Stomach (tissue), 9 donors: Measurements from ENCODE around the gene KNOP1. TPM values are rescaled to one million over a fixed set of nuclear protein-coding genes. Genes with fewer than 3 reads are reported as not detected.

Experiments used
- DNase-seq, 2 donors: peaks; one replicate each; pipeline versions ENCODE4 v3.0.0 to v3.0.0-alpha.2; 2013 to 2019
- H3K27ac ChIP-seq, 5 donors: fragments of 200-600 bp in 4 of 5; sonication (generic) in 4 of 5; one replicate each; pipeline ENCODE4 v1.5.1; 2013 to 2019; ENCODE audit warnings: mild to moderate bottlenecking in 1 of 5, moderate library complexity in 1 of 5
- H3K27me3 ChIP-seq, 3 donors: fragments of 200-600 bp; sonication (generic); one replicate each; pipeline ENCODE4 v1.5.1; 2017 to 2019; ENCODE audit warnings: mixed run types in 1 of 3
- H3K36me3 ChIP-seq, 4 donors: fragments of 200-600 bp; sonication (generic); 1 replicate in 3 of 4; 2 replicates in 1 of 4; pipeline ENCODE4 v1.5.1; 2016 to 2019
- H3K4me1 ChIP-seq, 4 donors: fragments of 200-600 bp; sonication (generic); one replicate each; pipeline ENCODE4 v1.5.1; 2016 to 2019
- H3K4me3 ChIP-seq, 4 donors: fragments of 200-600 bp; sonication (generic) in 3 of 4; one replicate each; pipeline ENCODE4 v1.5.1; 2016 to 2019; ENCODE audit warnings: mild to moderate bottlenecking in 1 of 4
- H3K9me3 ChIP-seq, 4 donors: fragments of 200-600 bp; sonication (generic); one replicate each; pipeline ENCODE4 v1.5.1; 2016 to 2019
- EP300 ChIP-seq: sonication (generic); formaldehyde crosslinking; IDR thresholded peaks from one replicate; pipeline ENCODE4 v1.6.1; 2017; ENCODE audit warnings: antibody characterized with exemption
- POLR2A ChIP-seq, 4 donors: fragments of 450-650 bp; IDR thresholded peaks; one replicate each; pipeline ENCODE4 v1.6.1; 2016; ENCODE audit warnings: antibody characterized with exemption in 4 of 4, control low read depth in 2 of 4, mild to moderate bottlenecking in 1 of 4, moderate library complexity in 1 of 4
- POLR2AphosphoS5 ChIP-seq, 3 donors: sonication (generic); formaldehyde crosslinking; IDR thresholded peaks; one replicate each; pipeline ENCODE4 v1.6.1; 2016; ENCODE audit warnings: antibody characterized with exemption in 3 of 3
- WGBS, 5 donors: extraction: QIAGEN DNeasy Blood & Tissue Kit in 3 of 5; methylation state at CpG; one replicate each; pipeline versions ENCODE4 v1.1.5 to v1.1.7; 2013 to 2018; 5-methylcytosine and 5-hydroxymethylcytosine counted together
- intact Hi-C: fragments of 100-400 bp; cut with DNase I; formaldehyde crosslinking; loops from one replicate; pipeline ENCODE4 v1.15.1; 2023; ENCODE audit warnings: low total_unique reads
- polyA plus RNA-seq, 3 donors: library from polyadenylated mRNA; stranded (reverse); fragments of 200-250 nt; gene quantifications; one replicate each; pipeline ENCODE4 v1.2.3, GENCODE V29; 2013
- total RNA-seq, 5 donors: library from RNA; depleted of rRNA; stranded (reverse); fragments of >200 nt; gene quantifications; one replicate each; pipeline versions ENCODE4 v1.1.0 to v1.2.3, GENCODE V29; 2014 to 2016
- TF ChIP-seq, protein P1 (sequence below), 7 experiments: fragments of 450-650 bp in 4 of 7; fragments of 200-600 bp in 3 of 7; sonication (generic) in 3 of 7; IDR thresholded peaks; one replicate each; pipeline ENCODE4 v1.5.1; 2016 to 2019; ENCODE audit warnings: antibody characterized with exemption in 7 of 7, control low read depth in 2 of 7, mild to moderate bottlenecking in 1 of 7
- donor health status: healthy with polysubstance abuse.
- donor health status: Bipolar disorder and iron deficiency.
- donor health status: healthy.

The KNOP1 gene
- total and polyA plus RNA-seq, 8 donors, result 7.2 to 26.3 (median 13.3) TPM

DNA sequence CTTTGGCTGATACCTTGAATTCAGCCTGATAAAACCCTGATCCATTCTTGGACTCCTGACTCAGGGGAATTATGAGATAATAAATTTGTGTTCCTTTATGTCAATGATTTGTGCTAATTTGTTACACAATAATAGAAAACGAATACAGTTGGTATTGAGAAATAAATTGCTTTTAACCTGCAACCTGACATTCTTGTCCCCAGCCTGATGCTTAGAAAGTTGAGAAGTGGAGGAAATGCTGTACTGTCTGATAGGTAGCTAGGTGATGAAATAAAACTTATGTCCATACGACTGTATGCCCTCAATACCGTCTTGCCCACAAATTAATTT lies 10.6 kb upstream of the KNOP1 start:
- intact Hi-C loops, result no loop called here
- WGBS, 5 donors, result 80 to 93% (median 90%) methylated on average over 3 of the region's 3 CpGs
- H3K36me3 ChIP-seq, result peaks cover 0 to 21% (median 14%) of the 10 kb centered on the region in 4 donors
- no peak overlapping the region for H3K4me3 ChIP-seq
- TF ChIP-seq, protein P1, sequence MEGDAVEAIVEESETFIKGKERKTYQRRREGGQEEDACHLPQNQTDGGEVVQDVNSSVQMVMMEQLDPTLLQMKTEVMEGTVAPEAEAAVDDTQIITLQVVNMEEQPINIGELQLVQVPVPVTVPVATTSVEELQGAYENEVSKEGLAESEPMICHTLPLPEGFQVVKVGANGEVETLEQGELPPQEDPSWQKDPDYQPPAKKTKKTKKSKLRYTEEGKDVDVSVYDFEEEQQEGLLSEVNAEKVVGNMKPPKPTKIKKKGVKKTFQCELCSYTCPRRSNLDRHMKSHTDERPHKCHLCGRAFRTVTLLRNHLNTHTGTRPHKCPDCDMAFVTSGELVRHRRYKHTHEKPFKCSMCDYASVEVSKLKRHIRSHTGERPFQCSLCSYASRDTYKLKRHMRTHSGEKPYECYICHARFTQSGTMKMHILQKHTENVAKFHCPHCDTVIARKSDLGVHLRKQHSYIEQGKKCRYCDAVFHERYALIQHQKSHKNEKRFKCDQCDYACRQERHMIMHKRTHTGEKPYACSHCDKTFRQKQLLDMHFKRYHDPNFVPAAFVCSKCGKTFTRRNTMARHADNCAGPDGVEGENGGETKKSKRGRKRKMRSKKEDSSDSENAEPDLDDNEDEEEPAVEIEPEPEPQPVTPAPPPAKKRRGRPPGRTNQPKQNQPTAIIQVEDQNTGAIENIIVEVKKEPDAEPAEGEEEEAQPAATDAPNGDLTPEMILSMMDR (IDR thresholded peaks at IDR 0.05), result no peak
- TF ChIP-seq POLR2AphosphoS5 (IDR thresholded peaks at IDR 0.05), result no peak
- no peak for TF ChIP-seq POLR2A (IDR thresholded peaks at IDR 0.05)
- TF ChIP-seq EP300, result no peak
- H3K9me3 ChIP-seq, result no peaks in the 10 kb centered on the region
- H3K4me1 ChIP-seq, result no peaks in the 10 kb centered on the region
- no peak for DNase-seq
- no peak overlapping the region for H3K27ac ChIP-seq
- no peaks in the 10 kb centered on the region for H3K27me3 ChIP-seq

DNA sequence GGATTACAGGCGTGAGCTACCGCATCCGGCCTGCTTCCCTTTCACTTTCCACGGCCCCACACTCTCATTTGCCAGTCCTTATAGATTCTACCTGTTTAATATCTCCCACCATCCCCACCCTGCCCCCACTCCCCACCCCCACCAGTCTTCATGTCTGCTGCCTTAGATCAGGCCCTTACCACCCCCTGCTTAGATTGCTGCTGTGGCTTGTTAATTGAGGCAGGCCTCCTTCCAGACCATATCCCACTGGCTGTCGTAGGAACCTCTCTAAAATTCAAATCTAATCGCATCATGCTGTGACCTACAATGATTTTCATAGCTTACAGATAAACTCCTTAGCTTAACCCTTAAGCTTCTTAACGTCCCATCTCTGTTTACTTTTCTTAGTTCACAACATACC lies 5.0 kb upstream of the KNOP1 start:
- no peak for DNase-seq
- Histone ChIP-seq H3K36me3 (no peaks in the 10 kb centered on the region), H3K4me3 (no peak overlapping the region), H3K27me3 (no peaks in the 10 kb centered on the region), H3K27ac (no peak overlapping the region), H3K9me3 (no peaks in the 10 kb centered on the region), H3K4me1 (peaks cover 0 to 29% (median 19%) of the 10 kb centered on the region in 4 donors)
- TF ChIP-seq EP300 (no peak), POLR2AphosphoS5 (IDR thresholded peaks at IDR 0.05) (no peak), POLR2A (IDR thresholded peaks at IDR 0.05) (no peak)
- TF ChIP-seq, protein P1 (IDR thresholded peaks at IDR 0.05), result no peak
- intact Hi-C loops, result no loop called here
- 81 to 88% (median 83%) methylated on average over 7 of the region's 7 CpGs for WGBS, 5 donors

DNA sequence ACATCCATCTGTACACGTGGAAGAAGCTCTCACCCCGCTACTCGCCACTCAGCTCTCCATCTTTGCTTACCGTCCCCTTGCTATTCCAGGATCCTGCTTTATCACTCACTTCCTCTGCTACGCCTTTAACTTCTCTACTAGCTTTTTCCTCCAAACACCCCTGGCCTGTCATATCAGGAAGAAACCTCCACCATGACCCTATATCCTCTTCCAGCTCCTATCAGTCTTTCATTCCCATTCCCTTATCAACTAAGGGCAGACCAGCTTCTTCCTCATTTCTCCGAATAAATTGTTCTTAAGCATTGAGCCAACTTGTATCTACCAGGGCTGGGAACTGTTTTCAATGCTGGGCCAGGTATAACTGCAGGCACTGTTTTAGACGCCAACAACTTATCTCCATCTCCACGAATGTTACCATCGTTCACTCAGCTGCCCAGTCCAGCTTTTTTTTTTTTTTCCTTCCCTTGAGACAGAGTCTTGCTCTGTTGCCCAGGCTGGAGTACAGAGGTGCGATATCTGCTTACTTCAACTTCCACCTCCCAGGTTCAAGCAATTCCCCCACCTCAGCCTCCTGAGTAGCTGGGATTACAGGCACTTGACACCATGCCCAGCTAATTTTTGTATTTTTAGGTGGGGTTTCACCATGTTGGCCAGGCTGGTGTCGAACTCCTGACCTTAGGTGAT lies 4.4 kb upstream of the KNOP1 start:
- TF ChIP-seq, protein P1 (IDR thresholded peaks at IDR 0.05), result no peak
- TF ChIP-seq POLR2AphosphoS5 (IDR thresholded peaks at IDR 0.05) (no peak), POLR2A (IDR thresholded peaks at IDR 0.05) (no peak), EP300 (no peak)
- 72 to 80% (median 76%) methylated on average over 11 of the region's 11 CpGs for WGBS, 5 donors
- intact Hi-C loops, result no loop called here

DNA sequence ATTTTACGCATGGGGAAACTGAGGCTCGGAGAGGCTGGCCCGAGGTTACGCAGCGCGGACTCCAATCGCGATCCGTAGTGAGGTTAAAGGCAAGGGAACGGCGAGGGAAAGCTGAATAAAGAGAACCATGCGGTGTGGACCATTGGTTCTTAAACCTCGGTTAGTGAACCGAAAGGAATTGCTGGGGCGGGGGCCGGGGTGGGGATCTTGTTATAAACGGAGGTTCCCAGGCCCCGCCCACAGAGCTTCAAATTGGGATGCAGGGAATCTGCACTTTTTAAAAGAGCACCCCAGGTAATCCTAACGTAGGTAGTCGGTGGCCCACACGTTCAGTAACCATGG lies 568 bp upstream of the KNOP1 start:
- 0 to 1% (median 1%) methylated on average over 21 of the region's 21 CpGs for WGBS, 5 donors
- H3K4me1 ChIP-seq, result peaks cover 10 to 49% (median 41%) of the 10 kb centered on the region in 4 donors
- TF ChIP-seq, protein P1 (IDR thresholded peaks at IDR 0.05), result no peak
- TF ChIP-seq EP300, result no peak
- no peak for TF ChIP-seq POLR2A (IDR thresholded peaks at IDR 0.05)
- TF ChIP-seq POLR2AphosphoS5 (IDR thresholded peaks at IDR 0.05), result no peak
- no peak for DNase-seq
- H3K4me3 ChIP-seq, result peak overlapping the region; percentile 82 to 100 (median 94)
- no peaks in the 10 kb centered on the region for H3K9me3 ChIP-seq
- H3K27ac ChIP-seq, result peak overlapping the region; percentile 70 to 89 (median 88)
- no peaks in the 10 kb centered on the region for H3K27me3 ChIP-seq
- intact Hi-C loops, result loop anchor here (10.0 kb wide), 1 partner anchor 166 kb away; the partner anchor contains the start of gene GPRC5B
- peaks cover 0 to 15% (median 14%) of the 10 kb centered on the region in 4 donors for H3K36me3 ChIP-seq

More for the DNA sequence above, 4.4 kb upstream of the KNOP1 start:
- H3K36me3 ChIP-seq, result no peaks in the 10 kb centered on the region
- no peaks in the 10 kb centered on the region for H3K9me3 ChIP-seq
- H3K4me3 ChIP-seq, result no peak overlapping the region
- no peaks in the 10 kb centered on the region for H3K27me3 ChIP-seq
- no peak overlapping the region for H3K27ac ChIP-seq
- peaks cover 0 to 29% (median 22%) of the 10 kb centered on the region in 4 donors for H3K4me1 ChIP-seq
- DNase-seq, result no peak
